Measurements from ENCODE around the gene OTULINL.

The OTULINL gene

GRCh38 chr5:14588758-14589543 lies 7.4 kb downstream of the OTULINL start:
- Histone ChIP-seq H4K20me1 (no peaks in the 10 kb centered on the region), H3K4me3 (no peak overlapping the region), H3K9me3 (replicated peaks in 1 of 11) (peaks cover 0 to 5% (median 0%) of the 10 kb centered on the region in 11 experiments; a peak in 1 of 22 replicates), H3K4me1 (peaks cover 24 to 48% (median 34%) of the 10 kb centered on the region in 10 experiments), H3K27ac (no peak overlapping the region), H3K9ac (no peak overlapping the region), H3K4me2 (peak overlapping the region in 5 of 11 experiments; percentile 37 to 83 (median 74); a peak in 6 of 22 replicates), H3K36me3 (no peaks in the 10 kb centered on the region), H3K27me3 (peaks cover 3 to 35% (median 16%) of the 10 kb centered on the region in 11 experiments)
- no peak for TF ChIP-seq Cebpa-rat (IDR thresholded peaks at IDR 0.05)

DNA sequence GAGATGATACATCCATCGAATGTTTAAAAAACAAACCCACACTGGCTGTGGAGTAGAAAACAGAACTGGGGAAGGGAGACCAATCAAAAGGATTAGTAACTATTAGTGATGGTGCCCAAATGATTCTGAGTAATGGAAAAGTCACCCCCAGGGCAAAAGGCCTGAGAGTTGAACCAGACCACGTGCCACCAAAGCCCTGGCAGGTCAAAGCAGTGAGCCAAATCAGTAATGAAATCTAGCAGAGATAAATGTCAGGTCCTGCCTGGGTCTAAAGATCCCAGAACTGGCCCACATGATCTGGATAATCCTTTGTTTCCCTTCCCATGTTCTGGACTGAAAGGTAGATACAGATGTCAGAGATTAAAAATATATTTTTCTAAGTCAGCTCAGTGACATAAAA lies 9.4 kb downstream of the OTULINL start:
- no peaks in the 10 kb centered on the region for H4K20me1 ChIP-seq
- H3K9me3 ChIP-seq (replicated peaks in 1 of 11) = peaks cover 0 to 5% (median 0%) of the 10 kb centered on the region in 11 experiments; a peak in 1 of 22 replicates
- H3K27ac ChIP-seq = no peak overlapping the region
- peaks cover 0 to 16% (median 4%) of the 10 kb centered on the region in 11 experiments; a peak in 4 of 22 replicates for H3K27me3 ChIP-seq
- peak overlapping the region in 8 of 11 experiments; percentile 32 to 65 (median 52); a peak in 17 of 22 replicates for H3K4me2 ChIP-seq
- peaks cover 44 to 68% (median 54%) of the 10 kb centered on the region in 10 experiments for H3K4me1 ChIP-seq
- no peak overlapping the region for H3K4me3 ChIP-seq
- no peaks in the 10 kb centered on the region for H3K36me3 ChIP-seq
- H3K9ac ChIP-seq = no peak overlapping the region
- no peak for TF ChIP-seq Cebpa-rat (IDR thresholded peaks at IDR 0.05)

- no peak for TF ChIP-seq Cebpa-rat (IDR thresholded peaks at IDR 0.05)
- H3K36me3 ChIP-seq = no peaks in the 10 kb centered on the region
- no peak overlapping the region for H3K4me3 ChIP-seq
- H3K4me2 ChIP-seq = peak overlapping the region in 8 of 11 experiments; percentile 32 to 65 (median 52); a peak in 11 of 22 replicates
- H3K9me3 ChIP-seq (replicated peaks in 1 of 11) = peaks cover 0 to 5% (median 0%) of the 10 kb centered on the region in 11 experiments; a peak in 1 of 22 replicates
- no peak overlapping the region for H3K9ac ChIP-seq
- H3K27ac ChIP-seq = no peak overlapping the region
- peaks cover 48 to 74% (median 58%) of the 10 kb centered on the region in 10 experiments for H3K4me1 ChIP-seq
- H3K27me3 ChIP-seq = peaks cover 0 to 14% (median 3%) of the 10 kb centered on the region in 11 experiments; a peak in 4 of 22 replicates
- no peaks in the 10 kb centered on the region for H4K20me1 ChIP-seq
Observed at GRCh38 chr5:14591548-14591947, 10.0 kb downstream of the OTULINL start.

- H3K9ac ChIP-seq = no peak overlapping the region
- no peak overlapping the region for H3K27ac ChIP-seq
- H3K4me1 ChIP-seq = peaks cover 48 to 58% (median 53%) of the 10 kb centered on the region in 10 experiments
- no peak overlapping the region for H3K4me3 ChIP-seq
- peaks cover 0 to 12% (median 0%) of the 10 kb centered on the region in 11 experiments; a peak in 4 of 22 replicates for H3K27me3 ChIP-seq
- no peaks in the 10 kb centered on the region for H3K36me3 ChIP-seq
- no peaks in the 10 kb centered on the region for H4K20me1 ChIP-seq
- peak overlapping the region; percentile 58 to 90 (median 75) for H3K4me2 ChIP-seq
- TF ChIP-seq Cebpa-rat (IDR thresholded peaks at IDR 0.05) = no peak
- peaks cover 0 to 3% (median 0%) of the 10 kb centered on the region in 11 experiments; a peak in 1 of 22 replicates for H3K9me3 ChIP-seq (replicated peaks in 1 of 11)
Observed at GRCh38 chr5:14593326-14594021, 11.9 kb downstream of the OTULINL start.

GRCh38 chr5:14594378-14595074 lies 12.9 kb downstream of the OTULINL start:
- Histone ChIP-seq H3K36me3 (no peaks in the 10 kb centered on the region), H3K4me3 (no peak overlapping the region), H3K4me1 (peaks cover 44 to 54% (median 52%) of the 10 kb centered on the region in 10 experiments), H3K9ac (no peak overlapping the region), H3K9me3 (replicated peaks in 1 of 11) (no peaks in the 10 kb centered on the region), H4K20me1 (no peaks in the 10 kb centered on the region), H3K27ac (peak overlapping the region in 2 of 11 experiments; percentile 6 to 17; a peak in 1 of 22 replicates), H3K27me3 (peaks cover 0 to 12% (median 0%) of the 10 kb centered on the region in 11 experiments; a peak in 3 of 22 replicates), H3K4me2 (peak overlapping the region; percentile 58 to 90 (median 75))
- no peak for TF ChIP-seq Cebpa-rat (IDR thresholded peaks at IDR 0.05)

- peak overlapping the region in 4 of 11 experiments; percentile 6 to 42 (median 25); a peak in 3 of 22 replicates for H3K27ac ChIP-seq
- H4K20me1 ChIP-seq = no peaks in the 10 kb centered on the region
- H3K27me3 ChIP-seq = peaks cover 0 to 12% (median 0%) of the 10 kb centered on the region in 11 experiments; a peak in 3 of 22 replicates
- peaks cover 44 to 54% (median 49%) of the 10 kb centered on the region in 10 experiments for H3K4me1 ChIP-seq
- no peak overlapping the region for H3K9ac ChIP-seq
- peak overlapping the region in 2 of 10 experiments; percentile 5 to 7; a peak in 2 of 20 replicates for H3K4me3 ChIP-seq
- no peak for TF ChIP-seq Cebpa-rat (IDR thresholded peaks at IDR 0.05)
- H3K9me3 ChIP-seq (replicated peaks in 1 of 11) = no peaks in the 10 kb centered on the region
- H3K4me2 ChIP-seq = peak overlapping the region; percentile 58 to 90 (median 75)
- H3K36me3 ChIP-seq = no peaks in the 10 kb centered on the region
Observed at GRCh38 chr5:14595189-14595588, 13.6 kb downstream of the OTULINL start.

GRCh38 chr5:14595891-14596290 lies 14.3 kb downstream of the OTULINL start:
- H4K20me1 ChIP-seq = no peaks in the 10 kb centered on the region
- no peaks in the 10 kb centered on the region for H3K9me3 ChIP-seq (replicated peaks in 1 of 11)
- H3K27me3 ChIP-seq = peaks cover 0 to 12% (median 0%) of the 10 kb centered on the region in 11 experiments; a peak in 3 of 22 replicates
- no peaks in the 10 kb centered on the region for H3K36me3 ChIP-seq
- peak overlapping the region in 1 of 10 experiments; percentile 5; a peak in 1 of 20 replicates for H3K4me3 ChIP-seq
- peak overlapping the region; percentile 58 to 90 (median 75) for H3K4me2 ChIP-seq
- H3K4me1 ChIP-seq = peaks cover 38 to 56% (median 44%) of the 10 kb centered on the region in 10 experiments
- no peak for TF ChIP-seq Cebpa-rat (IDR thresholded peaks at IDR 0.05)
- peak overlapping the region in 3 of 11 experiments; percentile 19 to 42 (median 31); a peak in 3 of 22 replicates for H3K27ac ChIP-seq
- H3K9ac ChIP-seq = no peak overlapping the region

GRCh38 chr5:14597080-14597479 lies 15.5 kb downstream of the OTULINL start:
- Histone ChIP-seq H3K4me1 (peaks cover 32 to 60% (median 43%) of the 10 kb centered on the region in 10 experiments), H3K27me3 (peaks cover 0 to 7% (median 0%) of the 10 kb centered on the region in 11 experiments; a peak in 3 of 22 replicates), H3K4me3 (no peak overlapping the region), H3K27ac (no peak overlapping the region), H4K20me1 (no peaks in the 10 kb centered on the region), H3K36me3 (peaks cover 0 to 8% (median 0%) of the 10 kb centered on the region in 11 experiments; a peak in 4 of 22 replicates), H3K4me2 (no peak overlapping the region), H3K9me3 (replicated peaks in 1 of 11) (peaks cover 0 to under 1% (median 0%) of the 10 kb centered on the region in 11 experiments; a peak in 1 of 22 replicates), H3K9ac (no peak overlapping the region)
- no peak for TF ChIP-seq Cebpa-rat (IDR thresholded peaks at IDR 0.05)

Data from BLaER1 treated with 17β-estradiol and CSF1 and Interleukin-3, amounts not matched to agents 10 nM and 100 nM (cell line).